ENCODE data around the gene TEC.

DNA sequence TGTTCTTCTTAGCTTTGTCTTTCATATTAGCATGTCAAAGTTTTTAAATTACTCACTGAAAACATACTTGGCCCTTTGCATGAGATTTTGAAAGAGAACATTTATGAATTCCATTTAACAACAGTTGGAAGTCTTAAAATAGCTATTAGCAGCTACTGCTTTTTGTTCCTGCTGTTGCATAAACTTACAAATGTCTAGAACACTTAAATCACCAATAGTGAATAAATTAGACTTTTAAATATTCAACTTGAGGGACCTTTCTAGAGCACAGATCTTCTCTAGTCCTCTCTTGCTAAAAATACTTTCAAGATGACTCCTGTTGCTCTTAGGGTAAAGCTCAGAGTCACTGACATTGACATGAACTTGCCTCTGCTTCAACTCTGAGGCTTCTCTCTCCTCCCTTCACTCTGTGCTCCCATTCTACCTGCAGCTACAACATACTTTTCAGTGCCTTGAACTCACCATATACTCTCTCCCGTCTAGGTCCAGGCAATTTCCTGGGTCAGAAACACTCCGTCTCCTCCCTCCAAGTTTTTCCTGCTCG lies 119.7 kb downstream of the TEC start:
- TF ChIP-seq, protein P1, sequence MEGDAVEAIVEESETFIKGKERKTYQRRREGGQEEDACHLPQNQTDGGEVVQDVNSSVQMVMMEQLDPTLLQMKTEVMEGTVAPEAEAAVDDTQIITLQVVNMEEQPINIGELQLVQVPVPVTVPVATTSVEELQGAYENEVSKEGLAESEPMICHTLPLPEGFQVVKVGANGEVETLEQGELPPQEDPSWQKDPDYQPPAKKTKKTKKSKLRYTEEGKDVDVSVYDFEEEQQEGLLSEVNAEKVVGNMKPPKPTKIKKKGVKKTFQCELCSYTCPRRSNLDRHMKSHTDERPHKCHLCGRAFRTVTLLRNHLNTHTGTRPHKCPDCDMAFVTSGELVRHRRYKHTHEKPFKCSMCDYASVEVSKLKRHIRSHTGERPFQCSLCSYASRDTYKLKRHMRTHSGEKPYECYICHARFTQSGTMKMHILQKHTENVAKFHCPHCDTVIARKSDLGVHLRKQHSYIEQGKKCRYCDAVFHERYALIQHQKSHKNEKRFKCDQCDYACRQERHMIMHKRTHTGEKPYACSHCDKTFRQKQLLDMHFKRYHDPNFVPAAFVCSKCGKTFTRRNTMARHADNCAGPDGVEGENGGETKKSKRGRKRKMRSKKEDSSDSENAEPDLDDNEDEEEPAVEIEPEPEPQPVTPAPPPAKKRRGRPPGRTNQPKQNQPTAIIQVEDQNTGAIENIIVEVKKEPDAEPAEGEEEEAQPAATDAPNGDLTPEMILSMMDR (IDR thresholded peaks at IDR 0.05): no peak
- no peak for TF ChIP-seq POLR2A (IDR thresholded peaks at IDR 0.05)
